ENCODE results near the gene PTPRN2. TPM values are rescaled to one million over a fixed set of nuclear protein-coding genes. Genes with fewer than 3 reads are reported as not detected.

PTPRN2 gene
- total RNA-seq, 2 donors from 2014 or later = 30.3 to 40.7 TPM

DNA sequence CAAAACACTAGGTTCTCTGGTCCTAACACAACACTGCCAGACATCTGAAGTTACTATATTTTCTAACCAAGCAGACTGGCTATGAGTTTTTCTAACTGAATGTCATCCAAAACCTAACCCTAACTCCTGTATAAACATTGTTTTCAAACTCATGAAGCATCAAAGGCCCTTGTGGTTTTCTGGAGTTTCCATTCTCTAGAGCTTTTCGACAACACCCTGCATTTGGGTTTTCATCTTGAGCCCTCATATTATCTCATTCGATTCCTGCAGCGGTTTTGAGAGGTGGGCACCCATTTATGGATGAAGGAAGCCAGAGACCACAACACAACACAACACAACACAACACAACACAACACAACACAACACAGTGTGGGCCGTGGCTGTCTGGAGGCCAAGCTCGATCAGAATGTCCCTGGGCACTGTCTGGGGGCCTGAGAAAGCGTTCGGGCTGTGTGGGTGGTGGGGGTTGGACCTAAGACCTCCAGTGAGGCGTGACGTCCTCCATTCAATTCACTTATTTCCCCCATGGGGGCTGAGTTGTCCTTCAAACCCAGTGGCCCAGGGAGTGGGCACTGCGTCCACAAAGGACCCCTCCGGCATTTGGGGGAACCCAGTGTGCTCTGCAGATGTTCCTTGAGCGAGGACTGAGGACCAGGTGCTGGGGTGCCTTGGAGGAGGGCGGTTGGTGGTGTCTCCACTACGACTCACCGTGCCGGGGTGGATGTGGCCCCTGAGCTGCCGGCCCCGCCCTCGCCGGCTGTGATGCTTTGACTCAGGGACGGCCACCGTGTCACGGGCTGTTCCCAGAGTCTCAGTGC is 760.4 kb downstream of the PTPRN2 start:
- intact Hi-C loops (cut with DNase I, micrococcal nuclease) = no loop called here
- DNase-seq (no peak), ATAC-seq (no peak)

DNA sequence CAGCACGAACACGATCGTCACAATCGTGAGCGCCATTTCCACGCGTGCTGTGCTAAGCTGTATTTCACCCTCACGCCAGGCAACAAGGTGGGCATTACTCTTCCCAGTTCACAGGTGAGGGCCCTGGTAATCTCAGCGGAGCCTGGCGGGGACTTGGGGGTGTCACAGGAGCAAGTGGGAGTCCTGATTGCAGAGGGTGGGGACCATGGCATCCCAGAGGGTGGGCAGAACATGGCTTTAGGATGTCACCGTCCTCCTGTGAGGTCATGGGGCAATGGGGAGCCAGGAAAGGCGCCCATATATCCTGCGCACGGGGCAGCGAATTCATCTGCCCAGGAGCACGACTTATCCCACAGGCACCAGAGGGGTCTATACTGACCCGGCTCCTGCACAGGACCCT is 761.1 kb downstream of the PTPRN2 start:
- no peak for ATAC-seq
- intact Hi-C loops (cut with DNase I, micrococcal nuclease) = no loop called here
- DNase-seq = no peak

DNA sequence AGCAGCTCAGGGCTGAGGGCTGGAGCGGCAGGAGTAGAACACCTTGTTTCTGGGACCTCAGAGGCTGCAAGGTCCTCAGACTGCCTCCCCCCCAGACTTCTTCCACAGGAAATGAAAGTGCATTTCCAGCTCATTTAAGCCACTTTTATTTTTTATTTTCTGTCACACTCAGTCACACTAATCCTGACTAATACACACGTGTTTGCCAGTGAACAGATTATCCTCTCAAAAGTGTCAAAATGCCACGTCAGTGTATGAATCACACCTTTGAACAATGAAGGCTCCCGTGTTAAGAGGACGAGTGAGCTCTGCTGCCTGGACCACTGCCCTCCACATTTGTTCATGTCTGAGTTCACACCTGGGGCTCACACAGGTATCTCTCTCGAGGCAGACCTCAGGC is 762.3 kb downstream of the PTPRN2 start:
- ATAC-seq (no peak), DNase-seq (no peak)
- intact Hi-C loops (cut with DNase I, micrococcal nuclease) = no loop called here

GRCh38 chr7:157824819-157825121 is 762.9 kb downstream of the PTPRN2 start:
- no peak for ATAC-seq
- intact Hi-C loops (cut with DNase I, micrococcal nuclease) = no loop called here
- DNase-seq = no peak

- intact Hi-C loops (cut with DNase I, micrococcal nuclease) = no loop called here
- ATAC-seq = no peak
- no peak for DNase-seq
Observed at GRCh38 chr7:157824011-157824818, 763.4 kb downstream of the PTPRN2 start.

- ATAC-seq (no peak), DNase-seq (no peak)
- intact Hi-C loops (cut with DNase I, micrococcal nuclease) = no loop called here
Observed at GRCh38 chr7:157822688-157823031, 765.0 kb downstream of the PTPRN2 start.

- DNase-seq (no peak), ATAC-seq (no peak)
- intact Hi-C loops (cut with DNase I, micrococcal nuclease) = no loop called here
Observed at GRCh38 chr7:157821959-157822687, 765.5 kb downstream of the PTPRN2 start.

GRCh38 chr7:157820796-157821195 is 766.8 kb downstream of the PTPRN2 start:
- intact Hi-C loops (cut with DNase I, micrococcal nuclease) = no loop called here
- no peak for ATAC-seq
- DNase-seq = no peak

- intact Hi-C loops (cut with DNase I, micrococcal nuclease) = no loop called here
- DNase-seq = no peak
- ATAC-seq = no peak
Observed at GRCh38 chr7:157819455-157819807, 768.2 kb downstream of the PTPRN2 start.

DNA sequence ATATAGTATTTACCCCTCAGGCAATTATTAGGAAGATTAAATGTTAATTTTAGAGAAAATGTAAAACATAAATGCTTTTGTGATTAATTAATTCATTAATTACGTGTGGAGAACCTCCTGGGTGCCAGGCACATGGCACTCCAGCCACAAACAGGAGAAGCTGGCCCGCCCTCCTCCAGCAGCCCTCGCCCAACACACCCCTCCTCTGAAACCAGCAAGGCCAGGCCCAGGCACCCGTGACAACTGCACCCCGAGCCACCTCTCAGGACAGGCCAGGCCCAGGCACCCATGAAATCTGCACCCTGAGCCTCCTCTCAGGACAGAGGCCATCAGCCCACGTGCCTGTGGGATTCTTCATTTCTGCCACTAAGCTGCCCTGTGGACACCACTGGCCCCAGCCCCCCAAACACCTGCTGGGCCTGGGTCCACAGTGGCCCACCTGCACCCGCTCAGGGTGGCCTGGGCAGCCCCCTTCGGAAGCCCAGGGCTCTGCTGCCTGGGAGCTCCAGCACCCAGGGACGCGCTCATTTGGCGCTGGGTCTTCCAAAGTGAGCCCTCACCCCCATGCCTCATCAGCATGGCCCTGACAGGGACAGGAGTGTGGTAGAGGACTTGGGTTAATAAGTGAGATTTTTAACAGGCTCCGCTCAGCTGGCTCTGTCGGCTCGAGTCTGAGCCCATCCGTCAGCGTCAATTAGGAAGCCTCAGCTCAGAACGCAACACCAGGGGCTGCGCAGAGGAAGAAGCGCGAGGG is 768.7 kb downstream of the PTPRN2 start:
- DNase-seq (no peak), ATAC-seq (no peak)
- intact Hi-C loops (cut with DNase I, micrococcal nuclease) = no loop called here

DNA sequence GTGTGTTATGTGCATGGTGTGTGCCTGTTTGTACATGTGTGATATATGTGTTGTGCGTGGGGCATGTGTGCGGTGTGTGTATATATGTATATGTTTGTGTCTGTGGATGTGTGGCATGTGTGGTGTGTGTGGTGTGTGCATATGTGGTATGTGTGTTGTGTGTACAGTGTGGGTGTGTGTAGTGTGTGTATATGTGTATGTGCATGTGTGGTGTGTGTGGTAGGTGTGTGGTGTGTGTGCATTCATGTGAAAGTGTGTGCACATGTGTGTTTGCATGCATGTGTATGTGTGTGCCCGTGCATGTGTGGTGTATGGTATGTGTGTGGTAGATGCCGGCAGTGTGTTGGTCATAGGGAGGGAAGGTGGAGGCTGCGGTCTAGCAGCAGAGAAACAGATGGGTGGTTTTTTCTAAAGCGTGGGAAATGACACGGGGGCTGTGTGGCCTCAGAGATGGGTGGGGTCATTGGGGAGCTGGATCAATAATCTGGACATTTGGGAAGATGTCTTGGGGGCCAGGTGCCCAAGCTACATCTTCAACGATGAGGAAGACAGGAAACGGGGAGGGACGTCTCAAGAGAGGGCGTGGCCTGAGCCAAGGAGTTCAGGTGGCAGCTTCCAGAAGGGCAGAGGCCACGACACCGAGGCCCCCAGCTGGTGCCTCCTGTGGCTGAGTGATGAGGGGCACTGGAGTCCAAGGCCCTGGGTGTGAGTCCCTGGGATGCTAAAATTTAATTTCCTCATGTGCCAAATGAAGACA is 769.5 kb downstream of the PTPRN2 start:
- intact Hi-C loops (cut with DNase I, micrococcal nuclease) = no loop called here

DNA sequence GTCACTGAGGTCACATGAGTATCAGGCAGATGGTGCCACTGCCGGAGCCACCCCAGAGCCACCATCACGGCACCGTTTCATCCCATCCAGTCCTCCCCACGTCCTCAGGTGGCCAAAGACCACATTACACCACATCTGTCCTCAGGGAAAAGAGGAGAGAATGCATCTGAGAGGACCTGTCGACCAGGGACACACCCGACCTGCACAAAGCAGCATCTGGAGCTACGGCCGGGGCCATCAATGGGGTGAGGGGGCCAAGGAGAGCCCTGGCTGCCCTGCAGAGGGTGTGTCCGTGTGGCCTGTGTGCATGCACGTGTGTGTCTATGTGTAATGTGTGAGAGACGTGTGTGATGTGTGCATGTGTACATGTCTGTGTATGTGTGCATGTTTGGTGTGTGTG is 770.2 kb downstream of the PTPRN2 start:
- intact Hi-C loops (cut with DNase I, micrococcal nuclease) = no loop called here
- no peak for ATAC-seq
- DNase-seq = no peak

More for the DNA sequence above, 769.5 kb downstream of the PTPRN2 start:
- DNase-seq (no peak), ATAC-seq (no peak)

DNA sequence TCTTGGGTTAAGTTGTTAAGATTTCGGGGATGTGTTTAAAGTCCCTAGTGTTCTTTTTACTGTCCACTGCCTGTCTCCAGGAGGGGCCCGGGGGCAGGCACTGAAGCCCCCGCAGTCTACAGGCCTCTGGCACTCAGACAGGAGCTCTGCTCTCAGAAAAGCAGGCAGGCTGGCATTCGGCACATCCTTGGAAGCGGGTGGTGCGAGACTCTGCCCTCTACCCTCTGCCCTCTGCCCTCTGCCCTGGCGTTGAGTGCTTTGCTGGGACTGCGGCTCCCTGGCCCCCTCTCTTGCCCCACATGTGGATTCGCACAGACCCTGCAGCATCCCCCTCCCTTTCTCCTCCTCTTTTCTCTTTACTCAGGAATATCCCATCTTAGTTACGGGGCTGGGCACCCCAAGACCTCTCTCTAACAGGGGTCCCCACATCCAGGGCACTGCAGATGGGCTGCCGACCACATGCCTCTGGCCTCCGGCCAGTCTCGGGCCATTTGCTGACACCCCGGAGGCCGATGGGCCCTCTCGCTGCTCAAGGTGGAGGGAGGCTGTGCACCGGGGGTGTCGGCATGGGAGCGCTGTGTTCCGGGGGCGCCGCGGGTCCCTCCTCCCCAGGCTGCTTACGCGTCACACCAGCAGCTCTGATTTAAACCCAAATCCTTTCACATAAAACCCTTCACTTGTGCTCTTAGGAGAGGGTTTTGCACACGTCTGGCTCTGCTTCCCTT is 770.9 kb downstream of the PTPRN2 start:
- no peak for ATAC-seq
- no peak for DNase-seq
- intact Hi-C loops (cut with DNase I, micrococcal nuclease) = no loop called here

GRCh38 chr7:157816086-157816485 is 771.5 kb downstream of the PTPRN2 start:
- ATAC-seq = no peak
- no peak for DNase-seq
- intact Hi-C loops (cut with DNase I, micrococcal nuclease) = no loop called here

- no peak for ATAC-seq
- intact Hi-C loops (cut with DNase I, micrococcal nuclease) = no loop called here
- DNase-seq = no peak
Observed at GRCh38 chr7:157815706-157816022, 772.0 kb downstream of the PTPRN2 start.

DNA sequence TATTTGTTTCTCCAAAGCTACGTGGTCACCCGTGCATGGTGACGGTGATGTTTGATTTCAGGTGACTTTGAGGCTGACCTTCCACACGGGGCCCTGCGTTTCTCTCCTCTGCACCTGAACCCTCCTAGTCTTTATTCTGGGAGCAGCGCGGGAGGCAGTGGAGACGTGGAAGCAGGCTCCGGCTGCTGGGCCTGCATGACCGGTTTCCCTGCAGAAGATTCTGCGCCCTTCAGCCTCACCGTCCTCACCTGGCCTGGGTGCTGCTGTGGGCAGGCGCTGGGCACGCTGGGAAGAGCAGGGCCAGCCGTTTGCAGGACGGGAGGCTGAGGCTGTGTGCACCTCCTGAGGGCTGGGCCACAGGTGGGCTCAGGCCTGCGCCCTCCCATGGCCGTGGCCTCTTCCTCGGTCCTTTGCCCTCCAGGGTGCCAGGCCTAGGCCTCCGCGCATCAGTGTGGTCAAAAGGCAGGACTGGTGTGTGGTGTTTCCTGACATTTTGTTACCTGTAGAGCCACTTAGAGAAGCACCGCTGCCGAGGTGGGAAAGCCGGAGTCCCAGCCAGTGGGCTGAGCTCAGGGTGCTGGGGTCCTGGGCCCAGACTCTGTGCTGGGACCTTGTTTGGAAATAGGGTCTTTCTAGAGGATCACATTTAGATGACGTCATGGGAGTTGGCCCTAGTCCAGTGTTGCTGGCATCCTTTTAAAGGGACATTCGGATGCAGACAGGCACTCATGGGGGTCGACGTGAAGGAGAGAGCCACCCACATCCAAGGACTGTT is 772.5 kb downstream of the PTPRN2 start:
- DNase-seq (no peak), ATAC-seq (no peak)
- intact Hi-C loops (cut with DNase I, micrococcal nuclease) = no loop called here
